Measurements from ENCODE around the gene WDR88.
"Not testable (repeated sequence)": the region's sequence is repeated elsewhere in the genome, so short reads cannot be mapped to it uniquely, and the experiment has no call there.

The WDR88 gene

GRCh38 chr19:33117501-33117900 is 14.4 kb upstream of the WDR88 start:
- TF ChIP-seq, protein P1, sequence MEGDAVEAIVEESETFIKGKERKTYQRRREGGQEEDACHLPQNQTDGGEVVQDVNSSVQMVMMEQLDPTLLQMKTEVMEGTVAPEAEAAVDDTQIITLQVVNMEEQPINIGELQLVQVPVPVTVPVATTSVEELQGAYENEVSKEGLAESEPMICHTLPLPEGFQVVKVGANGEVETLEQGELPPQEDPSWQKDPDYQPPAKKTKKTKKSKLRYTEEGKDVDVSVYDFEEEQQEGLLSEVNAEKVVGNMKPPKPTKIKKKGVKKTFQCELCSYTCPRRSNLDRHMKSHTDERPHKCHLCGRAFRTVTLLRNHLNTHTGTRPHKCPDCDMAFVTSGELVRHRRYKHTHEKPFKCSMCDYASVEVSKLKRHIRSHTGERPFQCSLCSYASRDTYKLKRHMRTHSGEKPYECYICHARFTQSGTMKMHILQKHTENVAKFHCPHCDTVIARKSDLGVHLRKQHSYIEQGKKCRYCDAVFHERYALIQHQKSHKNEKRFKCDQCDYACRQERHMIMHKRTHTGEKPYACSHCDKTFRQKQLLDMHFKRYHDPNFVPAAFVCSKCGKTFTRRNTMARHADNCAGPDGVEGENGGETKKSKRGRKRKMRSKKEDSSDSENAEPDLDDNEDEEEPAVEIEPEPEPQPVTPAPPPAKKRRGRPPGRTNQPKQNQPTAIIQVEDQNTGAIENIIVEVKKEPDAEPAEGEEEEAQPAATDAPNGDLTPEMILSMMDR (IDR thresholded peaks at IDR 0.05) = no peak
- no peaks in the 10 kb centered on the region for H3K9me3 ChIP-seq
- no peak overlapping the region for H3K27ac ChIP-seq
- H3K4me3 ChIP-seq = no peak overlapping the region
- intact Hi-C loops (cut with DNase I; ENCODE audit: low total_unique reads) = no loop called here
- H3K4me1 ChIP-seq = no peaks in the 10 kb centered on the region
- H3K36me3 ChIP-seq = peaks cover 60 to 90% (median 80%) of the 10 kb centered on the region in 3 donors
- H3K27me3 ChIP-seq = no peaks in the 10 kb centered on the region
- no peak for DNase-seq

DNA sequence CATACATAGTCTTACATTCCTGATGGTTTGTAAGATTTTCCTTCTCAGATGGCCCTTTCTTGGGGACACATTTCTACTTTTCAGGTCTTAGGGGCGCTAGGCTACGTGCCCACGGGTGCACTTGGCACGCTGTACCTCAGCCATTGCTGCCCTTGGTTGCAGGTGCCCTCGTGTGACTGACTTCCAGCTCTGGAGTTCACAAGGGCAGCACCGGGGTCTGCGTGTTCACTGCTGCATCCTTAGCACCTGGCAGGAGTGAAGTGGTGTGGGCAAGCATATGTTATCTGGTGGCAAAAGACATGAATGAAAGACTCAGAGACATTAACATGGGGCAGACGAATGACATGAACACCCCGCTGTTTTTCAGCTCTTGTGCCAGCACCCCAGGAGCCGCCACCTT is 13.3 kb upstream of the WDR88 start:
- no peaks in the 10 kb centered on the region for H3K4me1 ChIP-seq
- no peak overlapping the region for H3K27ac ChIP-seq
- TF ChIP-seq, protein P1 (IDR thresholded peaks at IDR 0.05) = no peak
- H3K27me3 ChIP-seq = no peaks in the 10 kb centered on the region
- intact Hi-C loops (cut with DNase I; ENCODE audit: low total_unique reads) = no loop called here
- H3K4me3 ChIP-seq = no peak overlapping the region
- no peaks in the 10 kb centered on the region for H3K9me3 ChIP-seq
- H3K36me3 ChIP-seq = peaks cover 54 to 90% (median 72%) of the 10 kb centered on the region in 3 donors
- no peak for DNase-seq

- TF ChIP-seq, protein P1 (IDR thresholded peaks at IDR 0.05) = no peak
- no peak overlapping the region for H3K4me3 ChIP-seq
- no peaks in the 10 kb centered on the region for H3K27me3 ChIP-seq
- no peaks in the 10 kb centered on the region for H3K9me3 ChIP-seq
- DNase-seq = no peak
- intact Hi-C loops (cut with DNase I; ENCODE audit: low total_unique reads) = no loop called here
- H3K4me1 ChIP-seq = no peaks in the 10 kb centered on the region
- H3K36me3 ChIP-seq = peaks cover 41 to 85% (median 67%) of the 10 kb centered on the region in 3 donors
- no peak overlapping the region for H3K27ac ChIP-seq
These were observed 7.5 kb upstream of the WDR88 start for GRCh38 chr19:33124207-33125098.

DNA sequence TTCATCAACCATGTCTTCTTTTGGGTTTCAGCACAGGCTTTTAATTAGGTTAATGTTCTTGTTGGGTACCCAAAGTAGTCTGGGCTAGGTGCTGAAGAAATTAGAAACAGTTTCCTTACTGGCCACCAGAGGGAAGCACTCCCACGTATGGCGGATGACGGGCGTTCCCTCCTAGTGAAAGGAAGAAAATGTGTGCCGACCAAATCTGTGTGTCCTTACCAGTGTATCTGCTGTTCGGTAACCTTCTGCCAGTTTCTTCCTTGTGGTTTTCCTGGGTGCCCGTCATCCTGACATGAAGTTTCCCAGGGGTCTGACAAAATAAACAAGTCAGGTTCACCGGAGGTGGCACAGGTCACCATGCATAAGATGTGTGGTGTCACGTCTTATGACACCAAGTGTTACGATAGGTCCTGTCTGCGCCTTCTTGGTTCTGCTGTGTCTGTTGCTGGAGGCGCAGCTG is 6.0 kb upstream of the WDR88 start:
- Histone ChIP-seq H3K9me3 (no peaks in the 10 kb centered on the region), H3K27ac (no peak overlapping the region), H3K4me1 (no peaks in the 10 kb centered on the region), H3K4me3 (no peak overlapping the region), H3K36me3 (peaks cover 54 to 92% (median 73%) of the 10 kb centered on the region in 3 donors), H3K27me3 (no peaks in the 10 kb centered on the region)
- DNase-seq = peak in 1 of 2 donors; percentile 37
- TF ChIP-seq, protein P1 (IDR thresholded peaks at IDR 0.05) = peak; percentile 70 to 80
- intact Hi-C loops (cut with DNase I; ENCODE audit: low total_unique reads) = no loop called here

- intact Hi-C loops (cut with DNase I; ENCODE audit: low total_unique reads); H3K4me1 ChIP-seq; H3K4me3 ChIP-seq; H3K27me3 ChIP-seq; DNase-seq; H3K27ac ChIP-seq; H3K9me3 ChIP-seq: not testable (repeated sequence)
- H3K36me3 ChIP-seq = peaks cover 48 to 93% (median 66%) of the 10 kb centered on the region in 3 donors
These were observed 5.2 kb upstream of the WDR88 start for GRCh38 chr19:33126712-33127111.

DNA sequence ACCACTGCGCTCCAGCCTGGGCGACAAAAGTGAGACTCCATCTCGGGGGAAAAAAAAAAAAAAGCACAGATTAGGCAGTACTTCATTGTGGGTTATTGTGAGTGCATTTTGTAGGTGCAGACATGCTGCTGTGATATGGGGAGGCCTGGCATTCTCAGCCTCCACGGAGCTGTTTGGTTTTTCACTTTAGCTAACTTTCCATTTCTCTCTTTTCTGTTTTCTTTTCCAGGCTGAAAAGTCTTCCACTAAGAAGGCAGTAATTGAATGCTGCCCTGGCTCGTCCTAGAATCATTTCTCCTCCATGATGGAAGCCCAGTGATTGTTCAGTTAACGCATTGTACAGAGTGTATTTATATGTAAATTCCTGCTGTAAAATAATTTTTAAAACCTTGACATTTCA is 2.0 kb upstream of the WDR88 start:
- Histone ChIP-seq H3K4me3 (no peak overlapping the region), H3K4me1 (no peaks in the 10 kb centered on the region), H3K36me3 (peaks cover 46 to 70% (median 48%) of the 10 kb centered on the region in 3 donors), H3K9me3 (no peaks in the 10 kb centered on the region), H3K27ac (no peak overlapping the region), H3K27me3 (peaks cover 0 to 7% of the 10 kb centered on the region in 2 donors)
- DNase-seq = no peak
- TF ChIP-seq, protein P1 (IDR thresholded peaks at IDR 0.05) = no peak
- intact Hi-C loops (cut with DNase I; ENCODE audit: low total_unique reads) = no loop called here
